Fibroblast of the aortic adventitia (primary cell): Measurements from ENCODE around the gene CEP295NL. TPM values are rescaled to one million over a fixed set of nuclear protein-coding genes. Genes with fewer than 3 reads are reported as not detected.
"Not testable (repeated sequence)": the region's sequence is repeated elsewhere in the genome, so short reads cannot be mapped to it uniquely, and the experiment has no call there.

Experiments used
- DNase-seq: peaks from one replicate; pipeline ENCODE4 v3.0.0-alpha.2; 2010; ENCODE audit warnings: low read depth
- H3K4me3 ChIP-seq: 2 replicates; pipeline ENCODE4 v1.5.1; 2011; ENCODE audit warnings: low read depth, mild to moderate bottlenecking, control low read depth, low read length, moderate library complexity
- total RNA-seq: library from RNA; depleted of rRNA; stranded (reverse); fragments of >200 nt; gene quantifications from 2 replicates; pipeline ENCODE4 v1.2.3, GENCODE V29; 2012; ENCODE audit warnings: low replicate concordance
- TF ChIP-seq, protein P1 (sequence below): IDR thresholded peaks from 2 replicates; pipeline ENCODE4 v1.5.1; 2011; ENCODE audit warnings: mild to moderate bottlenecking, low read length, control low read depth, inconsistent platforms; ENCODE audit not compliant: insufficient read depth

Gene CEP295NL
- total RNA-seq, 1 donor = 3.3 TPM

DNA sequence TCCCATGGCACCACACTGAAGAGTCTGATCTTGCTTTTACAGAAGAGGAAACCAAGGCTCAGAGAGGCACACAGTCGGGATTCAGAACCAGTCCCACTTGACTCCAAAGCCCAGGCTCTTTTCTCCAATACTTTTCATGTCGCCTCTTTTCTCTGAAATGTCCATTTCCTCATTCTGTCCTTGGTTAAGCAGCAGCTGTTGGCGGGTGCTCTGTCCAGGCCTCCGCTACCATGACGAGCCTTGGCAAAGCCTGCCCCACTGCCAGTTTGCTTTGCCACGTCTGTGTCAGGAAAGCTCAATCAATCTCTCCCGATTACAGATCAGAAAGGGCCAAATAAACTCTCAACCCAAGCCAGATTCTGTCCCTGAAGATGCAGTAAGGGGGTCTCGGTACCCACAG, 9.1 kb upstream of the CEP295NL start:
- no peak overlapping the region for H3K4me3 ChIP-seq
- no peak for DNase-seq
- TF ChIP-seq, protein P1, sequence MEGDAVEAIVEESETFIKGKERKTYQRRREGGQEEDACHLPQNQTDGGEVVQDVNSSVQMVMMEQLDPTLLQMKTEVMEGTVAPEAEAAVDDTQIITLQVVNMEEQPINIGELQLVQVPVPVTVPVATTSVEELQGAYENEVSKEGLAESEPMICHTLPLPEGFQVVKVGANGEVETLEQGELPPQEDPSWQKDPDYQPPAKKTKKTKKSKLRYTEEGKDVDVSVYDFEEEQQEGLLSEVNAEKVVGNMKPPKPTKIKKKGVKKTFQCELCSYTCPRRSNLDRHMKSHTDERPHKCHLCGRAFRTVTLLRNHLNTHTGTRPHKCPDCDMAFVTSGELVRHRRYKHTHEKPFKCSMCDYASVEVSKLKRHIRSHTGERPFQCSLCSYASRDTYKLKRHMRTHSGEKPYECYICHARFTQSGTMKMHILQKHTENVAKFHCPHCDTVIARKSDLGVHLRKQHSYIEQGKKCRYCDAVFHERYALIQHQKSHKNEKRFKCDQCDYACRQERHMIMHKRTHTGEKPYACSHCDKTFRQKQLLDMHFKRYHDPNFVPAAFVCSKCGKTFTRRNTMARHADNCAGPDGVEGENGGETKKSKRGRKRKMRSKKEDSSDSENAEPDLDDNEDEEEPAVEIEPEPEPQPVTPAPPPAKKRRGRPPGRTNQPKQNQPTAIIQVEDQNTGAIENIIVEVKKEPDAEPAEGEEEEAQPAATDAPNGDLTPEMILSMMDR = no peak

DNA sequence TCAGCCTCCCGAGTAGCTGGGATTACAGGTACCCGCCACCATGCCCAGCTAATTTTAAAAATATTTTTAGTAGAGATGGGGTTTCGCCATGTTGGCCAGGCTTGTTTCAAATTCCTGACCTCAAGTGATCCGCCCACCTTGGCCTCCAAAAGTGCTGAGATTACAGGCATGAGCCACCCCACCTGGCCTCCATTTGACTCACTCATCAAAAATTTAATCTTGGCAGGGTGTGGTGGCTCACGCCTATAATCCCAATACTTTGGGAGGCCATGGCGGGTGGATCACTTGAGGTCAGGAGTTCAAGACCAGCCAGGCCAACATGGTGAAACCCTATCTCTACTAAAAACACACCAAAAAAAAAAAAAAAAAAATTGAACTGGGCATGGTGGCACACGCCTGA, 8.5 kb upstream of the CEP295NL start:
- DNase-seq, H3K4me3 ChIP-seq: not testable (repeated sequence)

DNA sequence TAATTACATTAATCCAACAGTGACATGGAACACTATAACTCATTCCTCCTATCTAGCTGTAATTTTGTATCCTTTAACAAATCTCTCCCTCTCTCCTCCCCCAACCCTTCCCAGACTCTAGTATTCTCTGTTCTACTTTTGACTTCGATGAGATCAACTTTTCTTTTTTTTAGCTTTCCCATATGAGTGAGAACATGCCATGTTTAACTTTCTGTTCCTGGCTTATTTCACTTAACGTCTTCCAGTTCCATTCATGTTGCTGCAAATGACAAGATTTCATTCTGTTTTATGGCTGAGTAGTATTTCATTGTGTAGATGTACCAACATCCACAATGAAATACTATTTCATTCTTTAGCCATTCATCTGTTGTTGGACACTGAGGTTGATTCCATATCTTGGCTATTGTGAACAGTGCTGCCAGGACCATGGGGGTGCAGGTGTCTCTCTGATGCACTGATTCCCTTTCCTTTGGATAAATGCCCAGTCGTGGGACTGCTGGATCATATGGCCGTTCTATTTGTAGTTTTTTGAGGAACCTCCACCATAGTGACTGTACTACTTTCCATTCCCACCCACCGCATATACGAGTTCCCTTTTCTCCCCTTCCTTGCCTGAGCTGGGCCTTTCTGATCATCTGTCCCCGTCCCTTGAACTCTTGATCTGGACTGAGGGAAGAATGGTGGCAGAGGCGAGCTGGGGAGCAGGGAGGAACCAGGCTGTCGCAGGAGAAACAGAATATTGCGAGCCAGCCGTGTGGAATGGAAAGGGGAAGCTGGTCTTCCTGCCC, 7.7 kb upstream of the CEP295NL start:
- H3K4me3 ChIP-seq = no peak overlapping the region
- no peak for DNase-seq
- TF ChIP-seq, protein P1 = no peak

DNA sequence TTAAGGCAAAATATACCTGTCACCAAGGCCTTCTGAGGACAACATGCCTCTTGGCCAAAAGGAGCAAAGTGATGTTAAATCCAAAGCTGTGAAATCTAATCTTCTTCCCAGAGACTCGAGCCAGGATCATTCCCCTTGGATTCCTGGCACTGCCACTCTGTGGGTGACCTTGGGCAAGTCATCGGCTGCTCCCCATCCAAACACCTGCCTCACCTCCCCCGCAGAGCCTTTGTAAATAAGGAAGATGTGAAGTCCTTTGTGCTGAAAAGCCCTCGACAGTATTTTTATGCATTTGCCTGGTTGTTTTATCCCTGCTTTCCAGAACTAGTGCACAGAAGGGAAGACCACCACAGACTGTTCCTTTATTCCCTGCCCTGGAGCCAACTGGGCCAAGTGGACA, 5.4 kb upstream of the CEP295NL start:
- no peak overlapping the region for H3K4me3 ChIP-seq
- TF ChIP-seq, protein P1 = no peak
- no peak for DNase-seq

DNA sequence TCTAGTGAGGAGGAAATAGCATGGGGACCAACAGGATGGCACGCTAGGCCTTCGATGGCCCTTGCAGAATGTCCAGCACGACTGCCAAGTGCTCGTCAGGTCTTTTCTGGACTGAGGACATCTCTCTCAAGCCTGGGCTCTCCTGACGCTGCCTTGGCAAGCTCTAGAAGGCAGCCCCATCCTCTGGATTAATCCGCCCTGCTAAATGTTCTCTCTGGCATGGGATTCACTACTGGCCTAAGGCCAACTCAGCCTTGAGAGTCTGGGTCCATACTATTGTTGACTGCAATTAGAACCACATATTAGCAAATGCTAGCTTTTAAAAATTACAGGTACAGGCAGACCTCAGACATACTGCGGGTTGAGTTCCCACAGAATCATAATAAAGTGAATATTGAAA, 2.5 kb upstream of the CEP295NL start:
- no peak overlapping the region for H3K4me3 ChIP-seq
- no peak for DNase-seq
- TF ChIP-seq, protein P1 = no peak

DNA sequence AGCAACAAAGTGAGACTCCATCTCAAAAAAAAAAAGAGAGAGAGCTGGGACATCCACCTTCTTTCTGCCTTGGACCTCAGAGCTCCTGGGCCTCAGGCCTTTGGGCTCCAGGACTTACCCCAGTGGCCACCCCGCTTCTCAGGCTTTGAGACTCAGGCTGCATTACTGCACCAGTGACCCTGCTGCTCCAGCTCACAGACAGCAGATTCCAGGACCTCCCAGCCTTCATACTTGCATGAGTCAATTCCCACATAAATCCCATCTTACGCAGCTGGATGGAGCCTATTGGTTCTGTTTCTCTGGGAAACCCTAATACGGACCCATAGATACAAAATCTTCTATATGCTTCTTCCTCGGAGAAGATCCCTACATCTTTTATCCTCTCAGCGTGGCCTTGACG, 2.1 kb upstream of the CEP295NL start:
- TF ChIP-seq, protein P1 = no peak
- H3K4me3 ChIP-seq = no peak overlapping the region
- DNase-seq = no peak

DNA sequence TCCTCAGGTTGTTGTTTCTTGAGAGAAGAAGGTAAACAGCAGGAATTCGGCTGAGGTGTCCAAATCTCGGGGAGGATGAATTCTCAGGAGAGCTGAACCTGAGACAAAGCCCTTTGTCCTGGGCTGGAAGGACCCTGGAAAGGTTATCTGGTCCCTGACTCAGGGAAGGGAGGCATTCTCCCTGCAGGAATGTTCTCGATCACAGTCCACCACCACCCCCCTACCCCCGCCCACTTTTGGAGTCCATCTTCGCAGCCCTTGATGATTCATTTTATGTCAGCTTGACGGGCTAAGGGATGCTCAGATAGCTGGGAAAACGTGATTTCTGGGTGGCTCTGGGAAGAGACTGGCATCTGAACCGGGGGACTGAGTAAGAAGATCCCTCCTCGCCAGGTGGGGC, 1.4 kb upstream of the CEP295NL start:
- no peak for DNase-seq
- TF ChIP-seq, protein P1 = no peak
- H3K4me3 ChIP-seq = no peak overlapping the region

DNA sequence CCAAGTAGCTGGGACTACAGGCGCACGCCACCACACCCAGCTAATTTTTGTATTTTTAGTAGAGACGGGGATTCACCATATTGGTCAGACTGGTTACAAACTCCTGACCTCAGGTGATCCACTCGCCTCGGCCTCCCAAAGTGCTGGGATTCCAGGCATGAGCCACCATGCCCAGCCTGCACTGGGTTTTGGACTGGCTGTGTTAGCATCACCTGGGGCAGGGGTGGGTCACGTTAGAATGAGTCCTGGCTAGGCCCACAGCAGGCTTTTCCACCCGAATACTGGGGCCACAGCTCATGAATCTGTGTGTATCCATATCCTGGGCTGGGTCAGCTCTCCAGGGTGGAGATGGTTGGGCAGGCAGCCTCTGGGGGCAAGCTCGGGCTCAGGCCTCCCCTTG, 770 bp downstream of the CEP295NL start:
- not testable (repeated sequence) for H3K4me3 ChIP-seq, DNase-seq
